SK-N-SH (cell line): ENCODE results near the gene SPDEF. TPM values are rescaled to one million over a fixed set of nuclear protein-coding genes. Genes with fewer than 3 reads are reported as not detected.

Source experiments
- CTCF ChIA-PET: fragments of 300-600, 350-600 bp; formaldehyde crosslinking; extraction: SDS; loops from one replicate; lab custom pipeline; 2021; lab: Yijun Ruan, JAX
- POLR2A ChIA-PET: fragments of 350-600 bp; sonication (Branson Sonifier 250); formaldehyde crosslinking; extraction: SDS; loops from one replicate; lab custom pipeline; 2020; ENCODE audit warnings: antibody characterized with exemption, inconsistent platforms; lab: Yijun Ruan, JAX
- DNase-seq: peaks from one replicate; pipeline ENCODE4 v3.0.0; 2012
- H2AFZ ChIP-seq: fragments of 200-600 bp; sonication (generic); 2 replicates; pipeline ENCODE4 v1.8.1; 2016; ENCODE audit warnings: antibody characterized with exemption, mild to moderate bottlenecking, low read depth
- H3F3A ChIP-seq: fragments of 200-600 bp; sonication (generic); replicated peaks from 2 replicates; pipeline ENCODE3; 2016; ENCODE audit warnings: antibody characterized with exemption, mild to moderate bottlenecking; ENCODE audit not compliant: insufficient read depth
- H3K27ac ChIP-seq, 2 experiments: fragments of 200-500 bp in 1 of 2; fragments of 200-600 bp in 1 of 2; sonication (Bioruptor generic) in 1 of 2; sonication (generic), shearing (Covaris generic) in 1 of 2; 2 replicates each; pipeline versions ENCODE4 v1.5.1 to v1.6.1; 2014 to 2016; ENCODE audit warnings: low read depth in 2 of 2, inconsistent platforms in 1 of 2, low read length in 1 of 2, mild to moderate bottlenecking in 1 of 2, mixed read lengths in 1 of 2
- H3K27me3 ChIP-seq: fragments of 200-600 bp; sonication (generic), shearing (Covaris generic); 2 replicates; pipeline ENCODE4 v1.6.1; 2016; ENCODE audit warnings: mixed run types; ENCODE audit not compliant: insufficient read depth
- H3K36me3 ChIP-seq, 2 experiments: fragments of 200-500 bp in 1 of 2; fragments of 200-600 bp in 1 of 2; sonication (Bioruptor generic) in 1 of 2; sonication (generic) in 1 of 2; replicated peaks in 1 of 2; 2 replicates each; pipeline versions ENCODE3 to v1.5.1; 2014 to 2016; ENCODE audit warnings: low read length in 1 of 2, mild to moderate bottlenecking in 1 of 2; ENCODE audit not compliant: insufficient read depth in 2 of 2, control insufficient read depth in 1 of 2
- H3K4me1 ChIP-seq, 2 experiments: fragments of 200-500 bp in 1 of 2; fragments of 200-600 bp in 1 of 2; sonication (Bioruptor generic) in 1 of 2; sonication (generic), shearing (Covaris generic) in 1 of 2; 2 replicates each; pipeline versions ENCODE4 v1.5.1 to v1.6.1; 2014 to 2016; ENCODE audit warnings: low read depth in 1 of 2, low read length in 1 of 2, mixed run types in 1 of 2; ENCODE audit not compliant: insufficient read depth in 2 of 2, control insufficient read depth in 1 of 2
- H3K4me2 ChIP-seq: fragments of 200-600 bp; sonication (generic), shearing (Covaris generic); 2 replicates; pipeline ENCODE4 v1.6.1; 2017; ENCODE audit warnings: mixed run types
- H3K4me3 ChIP-seq, 2 experiments: fragments of 200-500 bp in 1 of 2; fragments of 200-600 bp in 1 of 2; sonication (Bioruptor generic) in 1 of 2; sonication (generic), shearing (Covaris generic) in 1 of 2; 2 replicates each; pipeline versions ENCODE4 v1.5.1 to v1.8.1; 2014 to 2016; ENCODE audit warnings: low read depth in 2 of 2, inconsistent platforms in 1 of 2, low read length in 1 of 2, mild to moderate bottlenecking in 1 of 2, mixed read lengths in 1 of 2, moderate library complexity in 1 of 2
- H3K79me2 ChIP-seq: fragments of 200-600 bp; sonication (generic); 2 replicates; pipeline ENCODE4 v1.8.1; 2017; ENCODE audit warnings: mild to moderate bottlenecking; ENCODE audit not compliant: insufficient read depth
- H3K9ac ChIP-seq: fragments of 200-600 bp; sonication (generic); 2 replicates; pipeline ENCODE4 v1.6.1; 2017; ENCODE audit warnings: mixed run types
- H3K9me2 ChIP-seq: fragments of 200-600 bp; sonication (generic); 2 replicates; pipeline ENCODE4 v1.6.1; 2017; ENCODE audit warnings: mixed run types
- H3K9me3 ChIP-seq: fragments of 200-600 bp; sonication (generic); 2 replicates; pipeline ENCODE4 v1.6.1; 2017; ENCODE audit warnings: mixed run types, mild to moderate bottlenecking, moderate library complexity
- H4K20me1 ChIP-seq: fragments of 200-600 bp; sonication (generic); 2 replicates; pipeline ENCODE4 v1.6.1; 2017; ENCODE audit warnings: mild to moderate bottlenecking, mixed run types; ENCODE audit not compliant: insufficient read depth
- CHD2 ChIP-seq: fragments of 150-350 bp; IDR thresholded peaks from 2 replicates; pipeline ENCODE4 v1.6.1; 2018; ENCODE audit warnings: low read length; ENCODE audit not compliant: partially characterized antibody
- CTCF ChIP-seq: fragments of 200-600 bp; sonication (generic); IDR thresholded peaks from 2 replicates; pipeline ENCODE4 v1.6.1; 2017; ENCODE audit warnings: antibody characterized with exemption, mild to moderate bottlenecking, moderate library complexity
- ELF1 ChIP-seq: IDR thresholded peaks from 2 replicates; pipeline ENCODE4 v1.4.0; 2012
- EP300 ChIP-seq, 2 experiments: IDR thresholded peaks; 2 replicates each; pipeline versions ENCODE4 v1.4.0 to v1.6.1; 2012; ENCODE audit warnings: borderline replicate concordance in 1 of 2, low read depth in 1 of 2, low read length in 1 of 2
- FOSL2 ChIP-seq: IDR thresholded peaks from 2 replicates; pipeline ENCODE4 v1.4.0; 2012; ENCODE audit warnings: low read depth, mild to moderate bottlenecking, moderate library complexity, borderline replicate concordance
- FOXM1 ChIP-seq: IDR thresholded peaks from 2 replicates; pipeline ENCODE4 v1.4.0; 2012; ENCODE audit warnings: low read depth, mild to moderate bottlenecking
- MAX ChIP-seq: IDR thresholded peaks from 2 replicates; pipeline ENCODE4 v1.4.0; 2012; ENCODE audit warnings: low read depth
- MEF2A ChIP-seq: IDR thresholded peaks from 2 replicates; pipeline ENCODE4 v1.4.0; 2012; ENCODE audit warnings: low read depth, borderline replicate concordance
- MXI1 ChIP-seq: IDR thresholded peaks from 2 replicates; pipeline ENCODE4 v1.6.1; 2012; ENCODE audit warnings: mild to moderate bottlenecking, low read depth, low read length, improper control_type of control experiment
- NFIC ChIP-seq: IDR thresholded peaks from 2 replicates; pipeline ENCODE4 v1.4.0; 2012; ENCODE audit warnings: borderline replicate concordance
- NRF1 ChIP-seq: IDR thresholded peaks from 2 replicates; pipeline ENCODE4 v1.6.1; 2012; ENCODE audit warnings: low read depth, mild to moderate bottlenecking, low read length
- POLR2AphosphoS5 ChIP-seq: IDR thresholded peaks from 2 replicates; pipeline ENCODE4 v1.6.1; 2012; ENCODE audit warnings: low read depth, low read length
- RCOR1 ChIP-seq: fragments of 150-350 bp; IDR thresholded peaks from 2 replicates; pipeline ENCODE4 v1.6.1; 2017; ENCODE audit warnings: antibody characterized with exemption, low read length
- RFX5 ChIP-seq: IDR thresholded peaks from 2 replicates; pipeline ENCODE4 v1.6.1; 2012; ENCODE audit warnings: mild to moderate bottlenecking, improper control_type of control experiment, low read length
- RXRA ChIP-seq: IDR thresholded peaks from 2 replicates; pipeline ENCODE4 v1.4.0; 2012; ENCODE audit warnings: low read depth, mild to moderate bottlenecking, borderline replicate concordance
- SIN3A ChIP-seq: IDR thresholded peaks from 2 replicates; pipeline ENCODE4 v1.6.1; 2012; ENCODE audit warnings: low read depth, mild to moderate bottlenecking, low read length, moderate library complexity, borderline replicate concordance
- SMC3 ChIP-seq: IDR thresholded peaks from 2 replicates; pipeline ENCODE4 v1.6.1; 2012; ENCODE audit warnings: low read depth, low read length, improper control_type of control experiment
- TEAD4 ChIP-seq: IDR thresholded peaks from 2 replicates; pipeline ENCODE4 v1.4.0; 2012; ENCODE audit warnings: mild to moderate bottlenecking, borderline replicate concordance; ENCODE audit not compliant: insufficient read depth
- USF2 ChIP-seq: fragments of 150-350 bp; IDR thresholded peaks from 2 replicates; pipeline ENCODE4 v1.6.1; 2017; ENCODE audit warnings: antibody characterized with exemption, low read length, low read depth, borderline replicate concordance
- ZBTB33 ChIP-seq: IDR thresholded peaks from 2 replicates; pipeline ENCODE4 v1.4.0; 2012; ENCODE audit warnings: low read depth, borderline replicate concordance
- WGBS: methylation state at CpG from one replicate; pipeline ENCODE4 v1.1.6; 2017; ENCODE audit warnings: low lambda C conversion rate; 5-methylcytosine and 5-hydroxymethylcytosine counted together
- polyA plus RNA-seq, 3 experiments: library from polyadenylated mRNA; depleted of rRNA; stranded (reverse); fragments of >200 nt; gene quantifications; 2 replicates each; pipeline ENCODE4 v1.2.3, GENCODE V29; 2012
- TF ChIP-seq, protein P1 (sequence below): IDR thresholded peaks from 2 replicates; pipeline ENCODE4 v1.6.1; 2012; ENCODE audit warnings: mild to moderate bottlenecking, low read depth, low read length, moderate library complexity

The SPDEF gene
- polyA plus RNA-seq, 1 of the 3 experiments (the other 2 are of a cell fraction): 0.10 TPM

- Histone ChIP-seq H3K36me3 (no peaks in the 10 kb centered on the region), H3K79me2 (no peaks in the 10 kb centered on the region), H3K4me3 (no peak overlapping the region), H4K20me1 (no peaks in the 10 kb centered on the region), H3K27ac (no peak overlapping the region), H3K9ac (no peak overlapping the region), H3K27me3 (no peaks in the 10 kb centered on the region; the same call in 1 of the 2 replicates), H3F3A (no peaks in the 10 kb centered on the region), H2AFZ (no peak overlapping the region), H3K9me2 (no peaks in the 10 kb centered on the region), H3K4me1 (no peaks in the 10 kb centered on the region), H3K9me3 (no peaks in the 10 kb centered on the region), H3K4me2 (no peak overlapping the region)
- DNase-seq: no peak
- TF ChIP-seq SIN3A: no peak
- TF ChIP-seq USF2: no peak
- no peak for TF ChIP-seq MXI1
- TF ChIP-seq NFIC: no peak
- TF ChIP-seq NRF1: no peak
- no peak for TF ChIP-seq SMC3
- TF ChIP-seq EP300 (IDR thresholded peaks at IDR 0.05; ENCODE audit: borderline replicate concordance in 1 of 2, low read depth in 1 of 2, low read length in 1 of 2): no peak
- no peak for TF ChIP-seq CHD2
- no peak for TF ChIP-seq POLR2AphosphoS5
- no peak for TF ChIP-seq RCOR1
- no peak for TF ChIP-seq FOXM1
- no peak for TF ChIP-seq RXRA
- 57% methylated on average over 3 of the region's 3 CpGs for WGBS
- POLR2A ChIA-PET: no interaction called here
- CTCF ChIA-PET: interaction anchor here (0.8 to 1.0 kb wide), 2 partner anchors 19 to 35 kb away, joined by 3 read pairs; no protein-coding TSS in a partner anchor
These were observed 61.2 kb downstream of the SPDEF start for GRCh38 chr6:34494973-34495372.

DNA sequence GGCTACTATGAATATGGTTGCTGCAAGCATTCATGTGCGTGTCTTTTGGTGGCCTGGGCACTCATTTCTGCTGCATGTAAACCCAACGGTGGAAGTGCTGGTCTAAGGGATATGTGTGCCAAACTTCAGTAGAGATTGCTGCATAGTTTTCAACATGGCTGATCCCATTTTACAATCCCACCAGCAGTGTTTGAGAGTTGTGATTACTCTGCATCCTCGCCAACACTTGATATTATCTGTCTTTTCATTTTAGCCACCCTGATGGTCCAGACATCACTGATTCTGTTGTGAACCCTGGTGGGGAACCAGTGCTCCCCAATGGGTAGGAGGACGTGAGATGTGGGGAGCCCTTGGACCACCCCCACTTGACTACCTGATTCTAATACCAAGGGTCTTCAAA, 62.8 kb downstream of the SPDEF start:
- CTCF ChIA-PET: interaction anchor here (1.4 to 1.7 kb wide), 2 partner anchors 116 to 329 kb away, joined by 3 to 4 read pairs; no protein-coding TSS in a partner anchor
- no peaks in the 10 kb centered on the region for H3K9me2 ChIP-seq
- no peaks in the 10 kb centered on the region for H3K4me1 ChIP-seq
- WGBS: 47% methylated on average over 3 of the region's 4 CpGs
- no peaks in the 10 kb centered on the region for H3K36me3 ChIP-seq
- H3K27ac ChIP-seq: no peak overlapping the region
- no peaks in the 10 kb centered on the region for H3F3A ChIP-seq
- no peaks in the 10 kb centered on the region; the same call in 1 of the 2 replicates for H3K27me3 ChIP-seq
- no peak for DNase-seq
- no peaks in the 10 kb centered on the region for H3K79me2 ChIP-seq
- POLR2A ChIA-PET: no interaction called here
- H4K20me1 ChIP-seq: no peaks in the 10 kb centered on the region
- no peak overlapping the region for H3K4me2 ChIP-seq
- H3K9me3 ChIP-seq: no peaks in the 10 kb centered on the region
- H3K9ac ChIP-seq: no peak overlapping the region
- no peak overlapping the region for H2AFZ ChIP-seq
- no peak overlapping the region for H3K4me3 ChIP-seq
- TF ChIP-seq RFX5: no peak
- TF ChIP-seq, protein P1, sequence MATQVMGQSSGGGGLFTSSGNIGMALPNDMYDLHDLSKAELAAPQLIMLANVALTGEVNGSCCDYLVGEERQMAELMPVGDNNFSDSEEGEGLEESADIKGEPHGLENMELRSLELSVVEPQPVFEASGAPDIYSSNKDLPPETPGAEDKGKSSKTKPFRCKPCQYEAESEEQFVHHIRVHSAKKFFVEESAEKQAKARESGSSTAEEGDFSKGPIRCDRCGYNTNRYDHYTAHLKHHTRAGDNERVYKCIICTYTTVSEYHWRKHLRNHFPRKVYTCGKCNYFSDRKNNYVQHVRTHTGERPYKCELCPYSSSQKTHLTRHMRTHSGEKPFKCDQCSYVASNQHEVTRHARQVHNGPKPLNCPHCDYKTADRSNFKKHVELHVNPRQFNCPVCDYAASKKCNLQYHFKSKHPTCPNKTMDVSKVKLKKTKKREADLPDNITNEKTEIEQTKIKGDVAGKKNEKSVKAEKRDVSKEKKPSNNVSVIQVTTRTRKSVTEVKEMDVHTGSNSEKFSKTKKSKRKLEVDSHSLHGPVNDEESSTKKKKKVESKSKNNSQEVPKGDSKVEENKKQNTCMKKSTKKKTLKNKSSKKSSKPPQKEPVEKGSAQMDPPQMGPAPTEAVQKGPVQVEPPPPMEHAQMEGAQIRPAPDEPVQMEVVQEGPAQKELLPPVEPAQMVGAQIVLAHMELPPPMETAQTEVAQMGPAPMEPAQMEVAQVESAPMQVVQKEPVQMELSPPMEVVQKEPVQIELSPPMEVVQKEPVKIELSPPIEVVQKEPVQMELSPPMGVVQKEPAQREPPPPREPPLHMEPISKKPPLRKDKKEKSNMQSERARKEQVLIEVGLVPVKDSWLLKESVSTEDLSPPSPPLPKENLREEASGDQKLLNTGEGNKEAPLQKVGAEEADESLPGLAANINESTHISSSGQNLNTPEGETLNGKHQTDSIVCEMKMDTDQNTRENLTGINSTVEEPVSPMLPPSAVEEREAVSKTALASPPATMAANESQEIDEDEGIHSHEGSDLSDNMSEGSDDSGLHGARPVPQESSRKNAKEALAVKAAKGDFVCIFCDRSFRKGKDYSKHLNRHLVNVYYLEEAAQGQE: no peak
- TF ChIP-seq ELF1: no peak
- no peak for TF ChIP-seq ZBTB33
- no peak for TF ChIP-seq FOSL2
- no peak for TF ChIP-seq CTCF
- no peak for TF ChIP-seq MEF2A
- TF ChIP-seq EP300 (IDR thresholded peaks at IDR 0.05; ENCODE audit: borderline replicate concordance in 1 of 2, low read depth in 1 of 2, low read length in 1 of 2): no peak
- TF ChIP-seq TEAD4: no peak
- no peak for TF ChIP-seq MAX
- no peak for TF ChIP-seq NFIC
